Right ventricle myocardium inferior (tissue), 1 donor: Measurements from ENCODE around the gene PDE4D. TPM values are rescaled to one million over a fixed set of nuclear protein-coding genes. Genes with fewer than 3 reads are reported as not detected.
A peak's percentile ranks its signal among the peaks of the same experiment; 100 is the strongest.
"Not testable (repeated sequence)": the region's sequence is repeated elsewhere in the genome, so short reads cannot be mapped to it uniquely, and the experiment has no call there.

ENCODE experiments used
- ATAC-seq: fragments of 200-7000 bp; cut with Tn5 transposase; one replicate; pipeline ENCODE4 v1.9.1; 2020; ENCODE audit warnings: mild to moderate bottlenecking, moderate library complexity
- DNase-seq: peaks from one replicate; pipeline ENCODE4 v3.0.0; 2021; ENCODE audit errors: missing footprints
- intact Hi-C: fragments of 100-400 bp; cut with DNase I; formaldehyde crosslinking; loops from one replicate; pipeline ENCODE4 v1.11.0; 2022
- total RNA-seq: library from RNA; stranded (reverse); fragmentation: NEBNext Ultra II Directional; extraction: Animal tissue kit (Norgen Biotek cat#: 25700); gene quantifications from one replicate; pipeline ENCODE4 v1.2.1, GENCODE V29; 2021
- donor health status: DM: no; HTN: yes; CAD: no; lungs with severe emphysema.

PDE4D gene
- total RNA-seq, 1 donor from 2014 or later: 36.7 TPM

GRCh38 chr5:59332236-59332973 lies 561.1 kb downstream of the PDE4D start:
- DNase-seq (no peak), ATAC-seq (peak; percentile 77)
- intact Hi-C loops: no loop called here

- DNase-seq: no peak
- no peak for ATAC-seq
- intact Hi-C loops: no loop called here
Observed at GRCh38 chr5:59330680-59331079, 562.8 kb downstream of the PDE4D start.

GRCh38 chr5:59328709-59329296 lies 564.7 kb downstream of the PDE4D start:
- ATAC-seq (peak; percentile 53), DNase-seq (no peak)
- intact Hi-C loops: no loop called here

GRCh38 chr5:59327191-59327980 lies 566.1 kb downstream of the PDE4D start:
- intact Hi-C loops: no loop called here
- ATAC-seq (no peak), DNase-seq (no peak)

GRCh38 chr5:59326596-59326995 lies 566.9 kb downstream of the PDE4D start:
- ATAC-seq (no peak), DNase-seq (no peak)
- intact Hi-C loops: no loop called here

- no peak for ATAC-seq
- intact Hi-C loops: no loop called here
Observed at GRCh38 chr5:59325070-59325469, 568.5 kb downstream of the PDE4D start.

GRCh38 chr5:59322894-59323293 lies 570.6 kb downstream of the PDE4D start:
- ATAC-seq (no peak), DNase-seq (no peak)
- intact Hi-C loops: no loop called here

More at GRCh38 chr5:59325070-59325469, 568.5 kb downstream of the PDE4D start:
- DNase-seq: no peak

- intact Hi-C loops: no loop called here
- no peak for ATAC-seq
- DNase-seq: no peak
Observed at GRCh38 chr5:59322058-59322457, 571.5 kb downstream of the PDE4D start.

- ATAC-seq (no peak), DNase-seq (no peak)
- intact Hi-C loops: no loop called here
Observed at GRCh38 chr5:59321642-59322041, 571.9 kb downstream of the PDE4D start.

- intact Hi-C loops: no loop called here
- ATAC-seq: no peak
Observed at GRCh38 chr5:59320420-59320819, 573.1 kb downstream of the PDE4D start.

GRCh38 chr5:59319250-59319649 lies 574.3 kb downstream of the PDE4D start:
- no peak for ATAC-seq
- DNase-seq: no peak

More at GRCh38 chr5:59320420-59320819, 573.1 kb downstream of the PDE4D start:
- DNase-seq: no peak

GRCh38 chr5:59317774-59318205 lies 575.7 kb downstream of the PDE4D start:
- ATAC-seq (no peak), DNase-seq (no peak)
- intact Hi-C loops: loop anchor here (5.0 kb wide), 1 partner anchor 40 kb away; no protein-coding TSS in a partner anchor

More at GRCh38 chr5:59319250-59319649, 574.3 kb downstream of the PDE4D start:
- intact Hi-C loops: loop anchor here (5.0 kb wide), 1 partner anchor 42 kb away; no protein-coding TSS in a partner anchor

- peak; percentile 73 for ATAC-seq
- no peak for DNase-seq
- intact Hi-C loops: loop anchor here (5.0 kb wide), 1 partner anchor 40 kb away; no protein-coding TSS in a partner anchor
Observed at GRCh38 chr5:59317023-59317773, 576.3 kb downstream of the PDE4D start.

GRCh38 chr5:59312223-59312622 lies 581.3 kb downstream of the PDE4D start:
- no peak for ATAC-seq
- DNase-seq: no peak
- intact Hi-C loops: no loop called here

- ATAC-seq, DNase-seq, intact Hi-C loops: not testable (repeated sequence)
Observed at GRCh38 chr5:59308685-59309084, 584.8 kb downstream of the PDE4D start.

GRCh38 chr5:59303289-59303716 lies 590.2 kb downstream of the PDE4D start:
- DNase-seq, intact Hi-C loops, ATAC-seq: not testable (repeated sequence)

- ATAC-seq, intact Hi-C loops, DNase-seq: not testable (repeated sequence)
Observed at GRCh38 chr5:59302509-59302908, 591.0 kb downstream of the PDE4D start.

GRCh38 chr5:59301727-59302126 lies 591.8 kb downstream of the PDE4D start:
- no peak for DNase-seq
- ATAC-seq: no peak
- intact Hi-C loops: no loop called here

GRCh38 chr5:59300930-59301329 lies 592.6 kb downstream of the PDE4D start:
- DNase-seq (no peak), ATAC-seq (no peak)
- intact Hi-C loops: no loop called here
